Colonic mucosa (tissue), 4 donors: ENCODE results near the gene MINDY4B. TPM values are rescaled to one million over a fixed set of nuclear protein-coding genes. Genes with fewer than 3 reads are reported as not detected.

ENCODE experiments used
- DNase-seq: peaks from one replicate; pipeline ENCODE4 v3.0.0-alpha.2; 2020
- H3K27ac ChIP-seq: fragments of 200-600 bp; one replicate; pipeline ENCODE4 v1.8.0; 2021
- H3K27me3 ChIP-seq: fragments of 200-600 bp; one replicate; pipeline ENCODE4 v1.8.0; 2021
- H3K36me3 ChIP-seq: fragments of 200-600 bp; one replicate; pipeline ENCODE4 v1.8.0; 2021
- H3K4me1 ChIP-seq: fragments of 200-600 bp; one replicate; pipeline ENCODE4 v1.8.0; 2021; ENCODE audit warnings: mild to moderate bottlenecking
- H3K4me3 ChIP-seq: fragments of 200-600 bp; one replicate; pipeline ENCODE4 v1.8.0; 2021
- H3K9ac ChIP-seq, 2 donors: one replicate each; pipeline ENCODE4 v1.7.0; 2013; ENCODE audit warnings: control low read depth in 2 of 2, low read depth in 2 of 2, low read length in 2 of 2
- H3K9me3 ChIP-seq: fragments of 200-600 bp; one replicate; pipeline ENCODE4 v1.8.0; 2021
- CTCF ChIP-seq: fragments of 200-600 bp; IDR thresholded peaks from one replicate; pipeline ENCODE4 v1.8.0; 2022; ENCODE audit warnings: antibody characterized with exemption, mild to moderate bottlenecking
- intact Hi-C: fragments of 100-400 bp; cut with DNase I; formaldehyde crosslinking; loops from one replicate; pipeline ENCODE4 v1.14.1; 2022
- total RNA-seq, 2 donors: library from RNA; stranded (reverse); fragmentation: NEBNext Ultra II Directional in 1 of 2; extraction: Animal tissue kit (Norgen Biotek cat#: 25700) in 1 of 2; gene quantifications; one replicate each; pipeline ENCODE4 v1.2.1, GENCODE V29; 2021
- donor health status: healthy.
- donor health status: DM: no; HTN: no; CAD: no.
- donor health status: DM: no; HTN: no; CAD: no.

MINDY4B gene
- total RNA-seq, 2 donors from 2014 or later, result not detected

GRCh38 chr3:150878996-150879575, 26.2 kb downstream of the MINDY4B start:
- Histone ChIP-seq H3K9ac (no peak overlapping the region), H3K27ac (no peak overlapping the region), H3K36me3 (no peaks in the 10 kb centered on the region), H3K9me3 (no peaks in the 10 kb centered on the region), H3K4me1 (no peaks in the 10 kb centered on the region), H3K4me3 (no peak overlapping the region), H3K27me3 (no peaks in the 10 kb centered on the region)
- intact Hi-C loops, result no loop called here
- no peak for TF ChIP-seq CTCF
- no peak for DNase-seq

GRCh38 chr3:150878290-150878689, 26.9 kb downstream of the MINDY4B start:
- no peak for DNase-seq
- intact Hi-C loops, result no loop called here
- no peaks in the 10 kb centered on the region for H3K4me1 ChIP-seq
- TF ChIP-seq CTCF, result no peak
- H3K9me3 ChIP-seq, result no peaks in the 10 kb centered on the region
- no peak overlapping the region for H3K4me3 ChIP-seq
- no peak overlapping the region for H3K9ac ChIP-seq
- H3K27me3 ChIP-seq, result no peaks in the 10 kb centered on the region
- no peaks in the 10 kb centered on the region for H3K36me3 ChIP-seq
- no peak overlapping the region for H3K27ac ChIP-seq

- no peak for TF ChIP-seq CTCF
- no peak for DNase-seq
- Histone ChIP-seq H3K4me3 (no peak overlapping the region), H3K4me1 (no peaks in the 10 kb centered on the region), H3K9ac (no peak overlapping the region), H3K27me3 (no peaks in the 10 kb centered on the region), H3K27ac (no peak overlapping the region), H3K36me3 (no peaks in the 10 kb centered on the region), H3K9me3 (no peaks in the 10 kb centered on the region)
- intact Hi-C loops, result no loop called here
Observed at GRCh38 chr3:150877303-150877702, 27.9 kb downstream of the MINDY4B start.

GRCh38 chr3:150876611-150877265, 28.5 kb downstream of the MINDY4B start:
- Histone ChIP-seq H3K36me3 (no peaks in the 10 kb centered on the region), H3K9me3 (no peaks in the 10 kb centered on the region), H3K27ac (no peak overlapping the region), H3K4me1 (no peaks in the 10 kb centered on the region), H3K4me3 (no peak overlapping the region), H3K27me3 (no peaks in the 10 kb centered on the region), H3K9ac (no peak overlapping the region)
- no peak for DNase-seq
- TF ChIP-seq CTCF, result no peak
- intact Hi-C loops, result no loop called here

- Histone ChIP-seq H3K4me3 (no peak overlapping the region), H3K9ac (no peak overlapping the region), H3K36me3 (no peaks in the 10 kb centered on the region), H3K27ac (no peak overlapping the region), H3K9me3 (no peaks in the 10 kb centered on the region), H3K4me1 (no peaks in the 10 kb centered on the region), H3K27me3 (no peaks in the 10 kb centered on the region)
- intact Hi-C loops, result no loop called here
- TF ChIP-seq CTCF, result no peak
- no peak for DNase-seq
Observed at GRCh38 chr3:150875548-150875947, 29.7 kb downstream of the MINDY4B start.
